Sigmoid colon (tissue), 7 donors: ENCODE measurements around the gene TCFL5. TPM values are rescaled to one million over a fixed set of nuclear protein-coding genes. Genes with fewer than 3 reads are reported as not detected.
"Not testable (repeated sequence)": the region's sequence is repeated elsewhere in the genome, so short reads cannot be mapped to it uniquely, and the experiment has no call there.

Experiments
- DNase-seq: peaks from one replicate; pipeline ENCODE4 v3.0.0-alpha.2; 2019
- H3K27ac ChIP-seq, 4 donors: fragments of 200-600 bp; sonication (generic); one replicate each; pipeline ENCODE4 v1.5.1; 2016 to 2019; ENCODE audit warnings: mild to moderate bottlenecking in 1 of 4
- H3K27me3 ChIP-seq, 3 donors: fragments of 200-600 bp; sonication (generic); one replicate each; pipeline ENCODE4 v1.5.1; 2019; ENCODE audit warnings: mild to moderate bottlenecking in 1 of 3
- H3K36me3 ChIP-seq, 4 donors: fragments of 200-600 bp; sonication (generic); one replicate each; pipeline ENCODE4 v1.5.1; 2016 to 2019
- H3K4me1 ChIP-seq, 4 donors: fragments of 200-600 bp; sonication (generic); one replicate each; pipeline ENCODE4 v1.5.1; 2017 to 2019
- H3K4me3 ChIP-seq, 4 donors: fragments of 200-600 bp; sonication (generic); one replicate each; pipeline ENCODE4 v1.5.1; 2017 to 2019; ENCODE audit warnings: mild to moderate bottlenecking in 2 of 4, moderate library complexity in 1 of 4
- H3K9me3 ChIP-seq, 4 donors: fragments of 200-600 bp in 3 of 4; sonication (generic) in 3 of 4; one replicate each; pipeline versions ENCODE4 v1.5.1 to v1.6.1; 2013 to 2019
- CTCF ChIP-seq, 4 experiments: fragments of 450-650 bp in 3 of 4; fragments of 200-600 bp in 1 of 4; IDR thresholded peaks; one replicate each; pipeline ENCODE4 v1.5.1; 2016 to 2019; ENCODE audit warnings: antibody characterized with exemption in 4 of 4, mild to moderate bottlenecking in 3 of 4, moderate library complexity in 2 of 4
- EP300 ChIP-seq, 4 donors: sonication (generic); formaldehyde crosslinking; IDR thresholded peaks; one replicate each; pipeline ENCODE4 v1.6.1; 2017; ENCODE audit warnings: antibody characterized with exemption in 4 of 4
- POLR2A ChIP-seq, 2 donors: fragments of 450-650 bp; IDR thresholded peaks; one replicate each; pipeline ENCODE4 v1.6.1; 2016; ENCODE audit warnings: antibody characterized with exemption in 2 of 2, mild to moderate bottlenecking in 2 of 2, moderate library complexity in 2 of 2
- POLR2AphosphoS5 ChIP-seq, 4 donors: sonication (generic); formaldehyde crosslinking; IDR thresholded peaks; one replicate each; pipeline ENCODE4 v1.6.1; 2017; ENCODE audit warnings: antibody characterized with exemption in 4 of 4
- WGBS, 2 donors: extraction: QIAGEN DNeasy Blood & Tissue Kit; methylation state at CpG; one replicate each; pipeline ENCODE4 v1.1.7; 2013; 5-methylcytosine and 5-hydroxymethylcytosine counted together
- intact Hi-C: fragments of 100-400 bp; cut with DNase I; formaldehyde crosslinking; loops from one replicate; pipeline ENCODE4 v1.15.1; 2023
- polyA plus RNA-seq, 3 donors: library from polyadenylated mRNA; stranded (reverse); fragments of 200-250 nt; gene quantifications; one replicate each; pipeline ENCODE4 v1.2.3, GENCODE V29; 2013
- total RNA-seq, 4 donors: library from RNA; depleted of rRNA; stranded (reverse); fragments of >200 nt; gene quantifications; one replicate each; pipeline ENCODE4 v1.1.0, GENCODE V29; 2016
- donor health status: healthy with polysubstance abuse.
- donor health status: Bipolar disorder and iron deficiency.
- donor health status: healthy.

TCFL5 gene
- total and polyA plus RNA-seq, 7 donors, result 2.3 to 16.9 (median 8.1) TPM

GRCh38 chr20:62850333-62850974 lies 11.2 kb downstream of the TCFL5 start:
- peak overlapping the region in 1 of 4 donors; percentile 19 for H3K27ac ChIP-seq
- intact Hi-C loops, result no loop called here
- peaks cover 0 to 38% (median 4%) of the 10 kb centered on the region in 4 donors for H3K36me3 ChIP-seq
- H3K4me3 ChIP-seq, result no peak overlapping the region
- H3K4me1 ChIP-seq, result no peaks in the 10 kb centered on the region
- 92 to 94% methylated on average over 22 of the region's 22 CpGs for WGBS, 2 donors
- TF ChIP-seq POLR2A (IDR thresholded peaks at IDR 0.05), result no peak
- H3K9me3 ChIP-seq, result no peaks in the 10 kb centered on the region
- no peaks in the 10 kb centered on the region for H3K27me3 ChIP-seq
- no peak for DNase-seq

- no peaks in the 10 kb centered on the region for H3K4me1 ChIP-seq
- no peaks in the 10 kb centered on the region for H3K27me3 ChIP-seq
- TF ChIP-seq POLR2A (IDR thresholded peaks at IDR 0.05), result no peak
- TF ChIP-seq CTCF (IDR thresholded peaks at IDR 0.05), result no peak
- H3K27ac ChIP-seq, result no peak overlapping the region
- no peaks in the 10 kb centered on the region for H3K9me3 ChIP-seq
- no peak overlapping the region for H3K4me3 ChIP-seq
- DNase-seq, result no peak
- intact Hi-C loops, result no loop called here
- H3K36me3 ChIP-seq, result peaks cover 0 to 31% (median 4%) of the 10 kb centered on the region in 4 donors
Measured at GRCh38 chr20:62849431-62849830, 12.2 kb downstream of the TCFL5 start.

- intact Hi-C loops, H3K4me3 ChIP-seq, H3K4me1 ChIP-seq, DNase-seq, H3K27me3 ChIP-seq, H3K9me3 ChIP-seq, H3K27ac ChIP-seq: not testable (repeated sequence)
- H3K36me3 ChIP-seq, result peaks cover 0 to 29% (median 4%) of the 10 kb centered on the region in 4 donors
- WGBS, 2 donors, result 95 to 96% methylated on average over 7 of the region's 7 CpGs
Measured at GRCh38 chr20:62848917-62849316, 12.7 kb downstream of the TCFL5 start.

- intact Hi-C loops, result no loop called here
- Histone ChIP-seq H3K9me3 (no peaks in the 10 kb centered on the region), H3K4me3 (no peak overlapping the region), H3K27ac (no peak overlapping the region), H3K36me3 (peaks cover 0 to 8% (median 1%) of the 10 kb centered on the region in 4 donors), H3K4me1 (no peaks in the 10 kb centered on the region), H3K27me3 (no peaks in the 10 kb centered on the region)
- TF ChIP-seq POLR2AphosphoS5 (IDR thresholded peaks at IDR 0.05), result no peak
- no peak for TF ChIP-seq EP300 (IDR thresholded peaks at IDR 0.05)
- no peak for TF ChIP-seq POLR2A (IDR thresholded peaks at IDR 0.05)
- no peak for TF ChIP-seq CTCF (IDR thresholded peaks at IDR 0.05)
- no peak for DNase-seq
- WGBS, 2 donors, result 88 to 89% methylated on average over 19 of the region's 19 CpGs
Measured at GRCh38 chr20:62846166-62846890, 15.3 kb downstream of the TCFL5 start.

DNA sequence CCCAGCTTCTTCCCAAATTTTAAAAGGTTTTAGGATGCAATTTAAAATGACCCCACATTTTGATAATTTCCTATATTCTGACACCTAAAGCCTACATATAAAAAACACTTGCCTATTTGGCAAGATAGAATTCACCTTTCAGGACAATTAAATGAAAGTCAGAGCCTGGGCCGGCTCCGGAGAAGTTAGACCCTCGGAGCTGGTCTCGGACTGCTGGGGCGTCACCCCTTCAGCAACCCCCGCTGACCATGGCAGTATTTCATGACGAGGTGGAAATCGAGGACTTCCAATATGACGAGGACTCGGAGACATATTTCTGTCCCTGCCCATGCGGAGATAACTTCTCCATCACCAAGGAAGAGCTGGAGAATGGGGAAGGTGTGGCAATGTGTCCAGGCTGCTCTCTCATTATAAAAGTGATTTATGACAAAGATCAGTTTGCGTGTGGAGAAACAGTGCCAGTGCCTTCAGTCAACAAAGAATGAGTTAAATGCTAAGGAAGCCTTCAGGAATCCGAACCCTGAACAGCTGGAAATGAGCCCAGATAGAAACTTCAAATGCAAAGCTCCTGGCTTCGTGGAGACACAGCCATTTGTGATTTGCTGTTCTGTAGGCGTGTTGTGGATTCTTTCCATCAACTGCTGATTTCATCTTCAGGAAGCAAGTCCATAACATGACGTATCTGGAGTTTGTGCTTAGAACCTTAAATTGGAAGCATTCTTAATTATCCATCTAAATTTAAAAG lies 16.0 kb downstream of the TCFL5 start:
- H3K4me3 ChIP-seq, result no peak overlapping the region
- no peak overlapping the region for H3K27ac ChIP-seq
- WGBS, 2 donors, result 75 to 88% methylated on average over 16 of the region's 16 CpGs
- DNase-seq, result no peak
- intact Hi-C loops, result no loop called here
- peaks cover 0 to under 1% (median 0%) of the 10 kb centered on the region in 3 donors for H3K27me3 ChIP-seq
- H3K9me3 ChIP-seq, result no peaks in the 10 kb centered on the region
- TF ChIP-seq POLR2AphosphoS5 (IDR thresholded peaks at IDR 0.05) (no peak), EP300 (IDR thresholded peaks at IDR 0.05) (no peak), CTCF (IDR thresholded peaks at IDR 0.05) (no peak), POLR2A (IDR thresholded peaks at IDR 0.05) (no peak)
- H3K36me3 ChIP-seq, result peaks cover 0 to 8% (median 1%) of the 10 kb centered on the region in 4 donors
- no peaks in the 10 kb centered on the region for H3K4me1 ChIP-seq
